GM19238 (cell line): ENCODE measurements around the gene PIBF1.
"Not testable (repeated sequence)": the region's sequence is repeated elsewhere in the genome, so short reads cannot be mapped to it uniquely, and the experiment has no call there.

Experiments
- DNase-seq: peaks from one replicate; pipeline ENCODE4 v3.0.0; 2011; ENCODE audit warnings: low spot score; ENCODE audit not compliant: insufficient read length

PIBF1 gene

DNA sequence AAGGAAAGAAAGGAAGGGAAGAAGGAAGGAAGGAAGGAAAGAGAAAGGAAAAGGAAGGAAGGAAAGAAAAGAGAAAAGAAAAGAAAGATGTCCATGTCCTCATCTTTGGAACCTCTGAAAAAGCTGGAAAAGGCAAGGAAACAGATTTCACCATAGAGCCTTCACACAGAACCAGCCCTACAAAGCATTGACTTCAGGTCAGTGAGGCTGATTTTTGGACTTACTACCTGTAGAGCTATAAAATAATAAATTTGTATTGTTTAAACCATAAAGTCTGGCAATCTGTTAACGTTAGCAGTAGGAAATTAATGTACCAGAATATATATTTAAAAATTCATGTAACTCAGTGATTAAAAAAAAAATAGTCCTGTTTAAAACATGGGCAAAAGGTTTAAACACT lies 130.0 kb downstream of the PIBF1 start:
- DNase-seq, result no peak

DNA sequence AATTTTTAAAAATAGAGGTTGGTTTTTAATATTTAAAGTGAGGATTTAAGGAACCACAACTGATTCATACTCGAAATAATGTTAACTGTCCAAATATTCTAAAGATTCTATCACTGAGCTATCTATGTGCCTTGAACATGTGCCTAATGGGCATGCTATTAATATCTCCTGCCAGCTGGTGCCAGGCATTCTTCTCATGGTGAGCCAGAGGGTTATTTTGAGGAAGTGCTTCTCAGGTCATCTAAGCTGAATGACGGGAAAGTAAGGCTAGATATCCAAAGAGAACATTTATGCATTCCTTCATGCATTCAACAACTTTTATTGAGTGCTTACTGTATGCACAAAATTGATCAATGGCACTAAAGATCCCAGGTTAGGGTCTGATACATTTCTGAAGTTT lies 138.2 kb downstream of the PIBF1 start:
- DNase-seq, result no peak

DNA sequence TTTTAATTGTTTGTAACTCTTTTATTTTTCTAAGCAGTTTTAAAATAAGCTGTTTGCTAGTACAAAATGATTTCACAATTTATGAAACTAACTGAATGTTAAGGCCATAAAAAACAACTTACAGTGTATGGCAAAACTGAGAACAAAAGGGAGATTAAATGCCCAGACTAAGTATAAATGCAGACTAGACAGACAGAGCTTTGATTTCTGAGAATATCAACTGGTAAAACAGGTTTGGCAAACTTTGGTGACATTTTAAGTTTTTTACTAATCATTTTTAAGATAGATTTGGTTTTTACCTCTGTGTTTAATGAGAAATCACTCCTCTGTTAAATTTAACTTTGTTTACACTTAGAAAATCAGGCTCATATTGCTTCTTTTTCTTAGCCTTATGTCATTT lies 149.4 kb downstream of the PIBF1 start:
- no peak for DNase-seq

DNA sequence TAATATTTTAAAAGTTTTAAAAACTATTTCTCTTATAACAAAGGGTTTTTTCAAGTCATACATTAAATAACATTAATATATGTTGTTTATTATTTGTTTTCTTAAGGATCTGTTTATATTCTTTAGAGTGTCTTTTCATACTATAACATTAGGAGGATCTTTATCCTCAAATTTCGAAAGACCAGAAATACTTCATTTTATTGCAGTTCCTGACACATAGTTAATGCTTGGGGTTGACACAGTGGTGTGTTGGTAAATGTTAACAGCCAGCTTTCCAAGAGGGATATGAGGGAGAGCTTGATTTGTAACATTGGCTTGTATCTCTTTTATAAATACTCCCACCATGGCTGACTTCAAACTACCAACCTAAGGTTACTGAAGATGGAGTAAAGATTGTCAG lies 150.3 kb downstream of the PIBF1 start:
- DNase-seq, result no peak

DNA sequence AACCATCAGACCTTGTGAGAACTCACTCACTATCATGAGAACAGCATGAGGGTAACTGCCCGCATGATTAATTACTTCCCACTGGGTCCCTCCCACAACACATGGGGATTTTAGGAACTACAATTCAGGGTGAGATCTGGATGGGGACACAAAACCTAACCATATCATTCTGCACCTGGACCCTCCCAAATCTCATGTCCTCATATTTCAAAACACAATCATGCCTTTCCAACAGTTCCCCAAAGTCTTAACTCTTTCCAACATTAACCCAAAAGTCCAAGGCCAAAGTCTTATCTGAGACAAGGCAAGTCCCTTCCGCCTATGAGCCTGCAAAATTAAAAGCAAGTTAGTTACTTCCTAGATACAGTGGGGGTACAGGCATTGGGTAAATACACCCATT lies 164.3 kb downstream of the PIBF1 start:
- DNase-seq, result not testable (repeated sequence)

DNA sequence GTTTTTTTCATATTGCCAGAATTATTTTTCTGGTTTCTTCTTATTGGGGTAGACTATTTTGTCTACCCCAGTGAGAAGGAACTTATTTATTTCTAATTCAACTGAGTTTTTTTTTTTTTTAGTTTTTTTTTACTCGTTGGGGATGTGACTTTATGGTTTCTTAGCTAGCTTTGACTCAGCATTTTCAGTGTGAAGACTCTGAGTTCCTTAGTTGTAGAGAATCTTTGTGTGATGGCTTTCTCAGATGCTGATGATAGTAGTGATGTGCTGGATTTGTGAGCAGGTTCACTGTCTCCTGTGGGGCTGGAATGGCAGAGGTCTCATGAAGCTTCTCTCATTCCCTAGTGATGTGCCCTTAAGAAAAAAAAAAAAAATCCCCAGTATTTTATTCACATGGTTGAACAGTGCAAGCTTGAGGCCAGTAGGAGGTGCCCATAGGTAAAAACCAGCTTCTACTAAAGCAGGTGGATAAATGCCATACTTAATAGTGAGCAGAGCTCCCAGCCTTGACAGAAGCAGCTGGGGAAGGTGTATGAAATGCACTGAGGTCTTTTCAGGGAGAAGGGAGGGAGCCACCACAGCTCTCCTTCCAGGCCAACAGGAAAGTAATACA lies 170.7 kb downstream of the PIBF1 start:
- no peak for DNase-seq

DNA sequence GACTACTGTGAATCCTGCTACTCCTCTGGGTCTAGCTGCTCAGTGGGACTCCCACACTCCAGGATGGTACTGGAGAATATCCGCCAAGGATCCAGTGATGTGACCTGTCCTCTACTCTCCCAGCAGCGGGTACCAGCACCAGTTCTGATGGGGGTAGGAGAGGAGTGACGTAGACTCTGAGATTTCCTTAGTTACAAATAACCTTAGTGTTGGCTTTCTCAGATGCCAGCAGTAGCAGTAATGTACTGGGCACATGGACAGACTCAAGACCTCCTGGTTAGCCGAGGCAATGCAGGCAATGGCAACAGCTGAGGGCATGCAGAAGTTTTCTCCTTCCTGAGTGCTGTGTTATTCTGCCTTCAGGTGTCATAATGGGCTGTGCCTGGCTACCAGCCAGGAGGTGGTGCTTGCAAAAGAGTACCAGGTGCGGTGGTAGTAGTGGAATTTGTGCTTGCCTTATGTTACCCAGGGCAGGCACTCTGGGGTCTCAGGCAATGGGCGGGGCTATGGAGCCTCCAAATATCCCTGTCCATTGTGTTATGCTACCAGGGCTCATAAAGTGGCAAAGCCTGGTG lies 171.5 kb downstream of the PIBF1 start:
- DNase-seq, result no peak

DNA sequence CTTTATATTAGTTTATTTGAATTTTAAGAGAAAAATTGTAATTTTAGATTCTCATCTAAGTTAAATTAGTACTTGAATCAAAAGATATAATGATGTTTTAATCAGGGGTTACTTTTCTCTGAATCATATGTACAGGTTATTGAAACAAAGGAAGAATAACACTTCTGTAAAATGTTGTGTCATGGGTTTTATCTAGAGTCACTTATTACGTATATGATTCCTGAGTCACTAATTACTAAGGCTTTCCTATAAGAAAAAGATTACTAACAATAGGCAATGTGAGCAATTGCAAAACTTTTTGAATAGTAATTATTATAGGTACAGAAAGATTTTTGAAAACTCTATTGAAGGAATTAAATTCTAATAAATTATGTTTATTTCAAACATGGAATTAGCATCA lies 177.7 kb downstream of the PIBF1 start:
- no peak for DNase-seq

DNA sequence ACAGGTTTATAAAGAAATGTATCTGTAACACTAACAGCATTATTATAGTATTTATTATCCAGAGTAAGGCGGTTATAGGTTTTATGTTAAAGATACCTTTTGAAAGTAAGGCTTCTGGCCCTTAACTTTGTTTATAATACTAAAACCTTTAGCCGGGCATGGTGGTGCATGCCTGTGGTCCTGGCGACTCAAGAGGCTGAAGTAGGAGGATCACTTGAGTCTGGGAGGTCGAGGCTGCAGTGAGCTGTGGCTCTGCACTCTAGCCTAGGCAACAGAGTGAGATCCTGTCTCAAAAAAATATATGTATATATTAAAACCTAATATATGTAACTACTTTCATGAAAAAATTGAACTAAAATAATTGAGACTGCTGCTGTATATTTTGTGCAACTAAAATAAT lies 178.2 kb downstream of the PIBF1 start:
- DNase-seq, result no peak

DNA sequence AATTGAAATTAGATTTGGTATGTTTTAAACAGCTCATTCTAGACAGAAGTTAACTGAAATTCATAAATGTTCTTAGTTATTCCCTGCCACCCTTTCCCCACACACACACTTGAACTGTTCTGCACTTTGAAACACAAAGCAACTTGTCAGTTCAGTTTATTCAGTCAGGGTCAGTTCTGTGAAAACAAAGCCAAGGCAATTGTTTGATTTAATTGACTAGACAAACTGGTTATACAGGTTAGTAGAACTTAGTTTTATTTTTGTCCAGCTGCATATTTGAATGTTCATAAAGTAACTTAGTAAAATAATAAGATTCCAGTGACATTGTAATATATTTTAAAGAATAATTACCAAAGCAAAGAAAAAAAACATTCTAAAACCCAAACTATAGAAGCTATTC lies 178.6 kb downstream of the PIBF1 start:
- no peak for DNase-seq

DNA sequence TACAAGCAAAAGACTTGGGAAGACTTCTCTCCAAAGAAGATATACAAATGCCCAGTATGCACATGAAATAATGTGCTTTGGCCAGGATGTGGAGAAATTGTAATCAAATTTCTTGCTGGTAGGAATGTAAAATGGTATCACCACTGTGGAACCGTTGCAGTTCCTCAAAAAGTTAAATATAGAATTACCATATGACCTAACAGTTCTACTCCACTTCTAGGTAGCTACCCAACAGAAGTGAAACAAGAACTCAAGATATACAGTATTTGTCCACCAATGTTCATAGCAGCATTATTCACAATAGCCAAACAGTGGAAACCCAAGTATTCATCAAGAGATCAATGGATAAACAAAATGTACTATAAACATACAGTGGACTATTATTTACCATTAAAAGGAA lies 181.8 kb downstream of the PIBF1 start:
- no peak for DNase-seq

DNA sequence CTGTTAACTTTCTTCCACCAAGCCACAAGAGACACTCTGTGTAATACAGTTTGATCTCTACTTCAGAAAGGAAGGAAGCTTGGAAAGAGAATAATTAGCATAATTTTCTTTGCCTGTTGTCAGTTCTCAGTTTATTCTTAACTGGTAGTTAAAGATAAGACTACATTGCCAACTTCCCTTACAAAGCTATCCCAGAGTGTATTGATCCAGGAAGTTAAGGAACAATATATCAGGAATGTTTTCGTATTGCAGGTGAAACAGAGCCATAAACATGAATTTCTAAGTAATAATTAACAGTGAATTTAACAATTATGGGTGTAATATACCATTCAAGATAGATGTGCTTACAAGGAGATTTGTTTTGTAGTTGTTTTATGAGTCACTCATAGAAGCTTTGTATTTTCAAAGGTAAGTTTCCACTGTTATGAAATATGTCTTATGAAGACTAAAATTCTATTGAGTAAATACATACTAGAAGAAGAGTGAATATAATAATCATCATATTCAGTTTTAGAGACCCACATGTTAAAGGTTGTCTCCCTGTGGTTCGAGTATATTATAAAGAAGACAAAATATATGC lies 188.5 kb downstream of the PIBF1 start:
- DNase-seq, result no peak

DNA sequence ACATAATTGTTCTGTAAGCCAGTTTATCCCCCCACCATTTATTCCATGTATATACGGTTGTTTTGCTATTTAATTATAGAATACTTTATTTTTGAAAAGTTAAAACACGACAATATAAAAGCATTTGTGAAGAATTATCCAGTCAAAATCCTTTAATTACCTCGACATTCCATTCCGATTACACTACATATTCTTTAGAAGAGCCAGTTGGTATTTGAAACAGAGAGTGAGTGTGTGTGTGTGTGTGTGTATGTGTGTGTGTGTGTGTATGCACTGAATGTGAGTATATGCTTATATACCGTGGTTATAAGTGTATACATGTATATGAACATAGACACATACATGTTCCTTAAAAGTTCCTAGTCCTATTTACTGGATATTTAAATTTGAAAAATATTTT lies 189.0 kb downstream of the PIBF1 start:
- DNase-seq, result no peak

DNA sequence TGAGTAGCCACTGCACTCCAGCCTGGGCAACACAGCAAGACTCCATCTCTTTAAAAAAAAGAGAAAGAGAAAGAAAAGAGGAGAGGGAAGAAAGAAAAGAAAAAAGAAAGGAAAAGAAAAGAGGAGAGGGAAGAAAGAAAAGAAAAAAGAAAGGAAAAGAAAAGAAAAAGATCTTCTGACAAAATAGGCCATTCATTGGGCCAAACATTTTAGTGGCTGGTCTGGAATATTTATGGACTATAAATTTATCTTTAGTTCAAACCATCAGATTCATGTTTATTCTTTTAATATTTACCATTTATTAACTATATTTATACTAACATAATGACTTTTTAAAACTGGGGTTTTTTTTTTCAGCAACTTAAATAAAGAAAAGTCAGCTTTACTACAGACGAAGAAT lies 191.3 kb downstream of the PIBF1 start:
- no peak for DNase-seq

DNA sequence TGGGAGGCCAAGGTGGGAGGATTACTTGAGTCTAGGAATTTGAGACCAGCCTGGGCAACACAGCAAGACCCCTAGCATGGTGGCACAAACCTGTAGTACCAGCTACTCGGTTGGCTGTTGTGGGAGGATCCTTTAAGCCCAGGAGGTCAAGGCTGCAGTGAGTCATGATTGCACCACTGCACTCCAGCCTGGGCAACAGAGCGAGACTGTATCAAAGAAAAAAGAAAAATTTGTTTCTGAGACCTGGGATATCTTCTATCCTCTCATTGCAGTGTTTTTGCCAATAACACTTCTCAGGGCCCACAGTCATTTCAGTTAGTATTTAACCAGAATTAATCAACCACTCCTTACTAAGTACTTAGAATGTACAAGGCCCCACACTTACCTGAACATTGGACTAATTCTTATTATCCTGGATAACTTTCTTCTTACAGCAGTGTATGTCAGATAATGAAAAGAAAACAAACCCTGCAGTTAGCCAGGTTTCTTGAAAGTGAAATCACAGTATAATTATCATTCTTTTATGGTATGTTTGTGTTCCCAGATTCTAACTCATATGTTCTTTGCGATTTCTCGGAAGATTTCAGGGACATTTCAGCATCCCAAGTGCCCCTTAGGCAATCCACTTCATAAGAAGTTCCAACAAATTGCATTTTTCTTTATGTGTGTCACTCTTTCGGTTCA lies 201.3 kb downstream of the PIBF1 start:
- no peak for DNase-seq

DNA sequence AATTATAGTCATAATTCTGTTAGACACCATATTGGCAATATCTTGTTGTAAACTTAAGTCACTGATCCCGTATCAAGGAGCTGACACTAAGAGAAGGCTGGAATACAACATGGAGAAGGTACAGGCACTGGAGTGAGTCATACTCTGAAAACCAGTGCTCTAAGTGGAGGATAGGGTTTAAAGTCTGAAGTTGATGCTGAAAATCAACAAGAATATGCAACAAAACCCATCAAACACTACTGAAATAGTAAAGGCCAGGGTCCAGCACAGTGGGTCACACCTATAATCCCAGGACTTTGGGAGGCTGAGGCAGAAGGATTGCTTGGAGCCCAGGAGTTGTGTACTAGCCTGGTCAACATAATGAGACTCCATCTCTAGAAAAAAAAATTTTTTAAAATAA lies 203.7 kb downstream of the PIBF1 start:
- DNase-seq, result no peak

DNA sequence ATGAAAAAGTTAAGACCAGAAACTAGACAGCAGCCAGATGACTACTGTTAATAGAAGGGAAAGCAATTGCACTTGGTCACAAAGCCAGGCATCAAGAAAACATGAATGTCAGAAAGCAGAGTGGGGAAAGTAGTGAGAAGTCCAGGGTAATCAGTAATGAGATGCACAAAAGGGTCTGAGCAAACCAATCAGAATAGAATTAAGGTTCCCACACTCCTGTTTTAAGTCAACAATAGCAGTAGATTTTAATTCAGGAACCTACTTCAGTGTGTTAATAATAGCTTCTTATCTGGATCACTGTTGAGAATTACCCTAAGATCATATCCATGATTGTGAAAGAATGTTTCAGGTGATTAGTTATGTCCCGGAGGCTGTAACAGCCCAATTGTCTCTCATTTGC lies 204.3 kb downstream of the PIBF1 start:
- DNase-seq, result no peak

DNA sequence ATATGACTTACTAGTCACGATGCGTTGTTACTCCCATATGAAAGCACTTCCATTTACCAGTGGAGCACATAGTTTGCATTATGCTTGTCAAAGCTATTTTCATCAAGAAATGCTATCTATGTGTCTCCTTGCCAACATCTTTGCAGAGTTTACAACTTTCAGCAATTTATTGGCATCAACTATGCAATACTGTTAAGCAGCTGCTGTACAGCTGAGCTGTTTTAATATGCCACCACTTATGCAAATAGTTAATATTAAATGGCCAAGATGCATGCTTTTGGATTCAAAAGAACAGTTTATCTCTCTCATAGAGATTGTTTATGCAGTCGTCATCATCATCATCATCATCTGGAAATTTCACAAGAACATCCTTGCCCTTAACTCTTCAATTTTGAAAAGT lies 209.0 kb downstream of the PIBF1 start:
- no peak for DNase-seq

DNA sequence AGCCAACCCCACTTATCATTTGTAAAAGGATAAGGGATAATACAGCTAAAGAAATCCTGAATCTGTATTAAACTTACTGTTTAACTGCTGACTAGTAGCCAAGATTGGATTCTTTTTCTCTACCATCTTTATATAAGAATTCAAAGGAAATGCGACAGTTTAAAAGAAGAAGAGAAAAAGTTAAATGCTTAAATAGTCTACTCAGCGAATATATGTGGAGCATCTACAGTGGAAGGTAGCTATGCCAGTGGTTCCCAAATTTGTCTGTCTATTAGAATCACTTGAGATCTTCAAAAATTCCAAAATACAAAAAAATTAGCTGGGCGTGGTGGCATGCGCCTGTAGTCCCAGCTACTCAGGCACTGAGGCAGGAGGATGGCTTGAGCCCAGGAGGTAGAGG lies 216.1 kb downstream of the PIBF1 start:
- DNase-seq, result no peak

DNA sequence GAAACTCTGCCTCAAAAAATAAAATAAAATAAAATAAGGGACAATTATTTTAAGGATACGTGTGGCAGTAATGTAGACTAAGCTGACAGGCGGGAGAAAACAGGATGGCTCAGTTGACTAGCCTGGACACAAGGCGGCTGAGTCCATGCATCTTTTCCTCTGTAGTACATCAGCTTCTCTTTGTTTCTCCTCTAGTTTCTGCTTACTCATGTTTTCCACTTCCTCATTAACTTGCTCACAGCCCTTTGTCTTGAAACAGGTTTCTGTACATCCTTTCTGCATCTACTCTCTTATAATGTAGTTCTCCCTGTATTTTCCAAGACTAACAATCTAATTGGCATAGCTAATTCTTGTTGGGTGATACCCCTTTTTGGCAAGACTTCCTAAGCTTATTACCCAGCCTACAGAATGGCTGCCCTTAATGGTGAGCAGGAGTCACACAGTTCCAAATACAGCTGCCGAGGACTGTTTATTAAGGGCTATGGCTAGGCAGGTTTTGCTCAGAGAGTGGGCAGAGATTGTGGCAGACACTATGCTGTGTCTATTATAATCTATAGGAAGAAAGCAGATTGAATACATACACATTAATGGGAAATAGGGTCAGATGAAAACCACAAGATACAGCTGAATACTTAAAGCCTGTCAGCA lies 218.2 kb downstream of the PIBF1 start:
- no peak for DNase-seq

DNA sequence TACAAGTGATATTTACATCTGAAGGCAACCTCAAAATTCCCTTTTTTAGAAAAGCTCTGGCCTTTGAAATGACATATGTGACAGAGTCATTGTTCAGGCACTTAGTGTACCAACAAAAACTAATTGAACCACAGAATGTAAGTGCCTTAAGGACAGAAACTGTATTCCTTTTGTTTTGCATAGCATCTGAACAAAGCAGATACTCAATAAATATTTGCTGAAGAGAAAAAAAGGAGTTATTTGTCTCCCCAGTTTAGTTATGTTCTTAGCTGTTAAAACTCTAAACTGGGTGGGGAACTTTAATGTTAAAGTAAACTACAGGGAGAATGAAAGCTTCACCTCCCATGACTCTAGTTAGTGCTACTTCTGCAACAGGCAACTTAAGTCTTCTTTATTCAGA lies 220.0 kb downstream of the PIBF1 start:
- no peak for DNase-seq

DNA sequence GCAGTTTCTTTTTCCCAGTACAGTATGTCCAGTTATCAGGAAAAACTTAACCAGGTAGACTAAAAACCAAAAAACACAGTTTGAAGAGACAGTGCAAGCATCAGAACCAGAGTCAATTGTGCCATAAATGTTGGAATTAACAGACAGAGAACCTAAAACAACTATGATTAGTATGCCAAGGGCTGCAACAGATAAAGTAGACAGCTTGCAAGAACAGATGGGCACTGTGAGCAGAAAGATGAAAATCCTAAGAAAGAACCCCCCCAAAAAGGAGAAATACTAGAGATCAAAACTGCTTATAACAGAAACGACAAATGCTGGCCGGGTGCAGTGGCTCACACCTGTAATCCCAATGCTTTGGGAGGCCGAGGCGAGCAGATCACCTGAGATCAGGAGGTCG lies 229.8 kb downstream of the PIBF1 start:
- no peak for DNase-seq
